LNCaP clone FGC (cell line): ENCODE results near the gene CCDC142.
A peak's percentile ranks its signal among the peaks of the same experiment; 100 is the strongest.

Source experiments
- DNase-seq: peaks from one replicate; pipeline ENCODE4 v3.0.0-alpha.2; 2011; ENCODE audit warnings: low read depth
- H3K4me3 ChIP-seq: 2 replicates; pipeline ENCODE4 v1.5.1; 2011; ENCODE audit warnings: mild to moderate bottlenecking, low read depth, low read length, control low read depth
- TF ChIP-seq, protein P1 (sequence below): IDR thresholded peaks from 2 replicates; pipeline ENCODE4 v1.5.1; 2012; ENCODE audit warnings: mild to moderate bottlenecking; ENCODE audit not compliant: control insufficient read depth, insufficient read depth; ENCODE audit errors: extremely low read depth

CCDC142 gene

DNA sequence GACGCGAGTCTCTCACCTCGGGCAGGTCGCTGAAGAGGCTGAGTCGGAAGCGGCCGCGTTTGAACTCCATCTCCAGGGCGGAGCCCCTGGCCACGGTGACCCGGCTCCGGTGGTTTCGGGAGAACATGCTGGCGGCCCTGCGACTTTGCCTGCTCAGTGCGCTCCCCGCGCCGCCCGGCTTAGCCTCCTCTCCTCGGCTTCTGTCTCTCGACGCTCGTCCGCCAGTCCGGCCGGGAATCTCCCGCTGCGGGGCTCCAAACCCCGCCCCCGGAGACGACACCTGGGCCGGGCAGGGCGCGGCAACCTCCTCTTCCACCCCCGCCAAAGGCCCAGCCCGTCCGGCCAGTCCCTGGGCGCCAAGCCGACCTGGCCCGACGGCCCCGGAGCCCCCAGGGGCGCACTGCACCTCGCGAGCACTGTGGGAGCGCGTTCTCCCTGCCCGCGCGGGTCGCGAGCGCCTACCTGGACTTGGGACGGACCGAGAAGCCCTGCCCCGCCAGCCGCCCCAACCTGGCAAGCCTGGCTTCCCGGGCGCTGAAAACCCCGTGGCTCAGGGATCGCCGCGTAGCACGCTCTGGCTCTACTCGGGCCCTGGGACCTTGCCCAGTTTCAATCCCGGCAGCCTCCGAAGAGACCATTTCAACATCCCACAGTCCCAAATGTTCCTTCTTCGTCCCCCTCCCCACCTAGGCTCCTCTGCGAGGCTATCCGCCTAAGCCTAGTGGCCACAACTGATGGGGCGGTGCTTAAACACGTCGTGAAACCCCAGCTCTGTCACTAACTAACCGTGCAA, 40.9 kb downstream of the CCDC142 start, which contains the start of gene RTKN:
TSS of gene RTKN (minus strand) at position 248 of the 793 bp plus-strand sequence. CDS start at position 127, 121 bp downstream.
- DNase-seq: peak; percentile 25
- H3K4me3 ChIP-seq: peak within 1 kb of the TSS; percentile 67
- TF ChIP-seq, protein P1, sequence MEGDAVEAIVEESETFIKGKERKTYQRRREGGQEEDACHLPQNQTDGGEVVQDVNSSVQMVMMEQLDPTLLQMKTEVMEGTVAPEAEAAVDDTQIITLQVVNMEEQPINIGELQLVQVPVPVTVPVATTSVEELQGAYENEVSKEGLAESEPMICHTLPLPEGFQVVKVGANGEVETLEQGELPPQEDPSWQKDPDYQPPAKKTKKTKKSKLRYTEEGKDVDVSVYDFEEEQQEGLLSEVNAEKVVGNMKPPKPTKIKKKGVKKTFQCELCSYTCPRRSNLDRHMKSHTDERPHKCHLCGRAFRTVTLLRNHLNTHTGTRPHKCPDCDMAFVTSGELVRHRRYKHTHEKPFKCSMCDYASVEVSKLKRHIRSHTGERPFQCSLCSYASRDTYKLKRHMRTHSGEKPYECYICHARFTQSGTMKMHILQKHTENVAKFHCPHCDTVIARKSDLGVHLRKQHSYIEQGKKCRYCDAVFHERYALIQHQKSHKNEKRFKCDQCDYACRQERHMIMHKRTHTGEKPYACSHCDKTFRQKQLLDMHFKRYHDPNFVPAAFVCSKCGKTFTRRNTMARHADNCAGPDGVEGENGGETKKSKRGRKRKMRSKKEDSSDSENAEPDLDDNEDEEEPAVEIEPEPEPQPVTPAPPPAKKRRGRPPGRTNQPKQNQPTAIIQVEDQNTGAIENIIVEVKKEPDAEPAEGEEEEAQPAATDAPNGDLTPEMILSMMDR: no peak

- DNase-seq: no peak
- TF ChIP-seq, protein P1: no peak
- H3K4me3 ChIP-seq: peak overlapping the region; percentile 67
These were observed 41.6 kb downstream of the CCDC142 start for GRCh38 chr2:74441170-74441689.

DNA sequence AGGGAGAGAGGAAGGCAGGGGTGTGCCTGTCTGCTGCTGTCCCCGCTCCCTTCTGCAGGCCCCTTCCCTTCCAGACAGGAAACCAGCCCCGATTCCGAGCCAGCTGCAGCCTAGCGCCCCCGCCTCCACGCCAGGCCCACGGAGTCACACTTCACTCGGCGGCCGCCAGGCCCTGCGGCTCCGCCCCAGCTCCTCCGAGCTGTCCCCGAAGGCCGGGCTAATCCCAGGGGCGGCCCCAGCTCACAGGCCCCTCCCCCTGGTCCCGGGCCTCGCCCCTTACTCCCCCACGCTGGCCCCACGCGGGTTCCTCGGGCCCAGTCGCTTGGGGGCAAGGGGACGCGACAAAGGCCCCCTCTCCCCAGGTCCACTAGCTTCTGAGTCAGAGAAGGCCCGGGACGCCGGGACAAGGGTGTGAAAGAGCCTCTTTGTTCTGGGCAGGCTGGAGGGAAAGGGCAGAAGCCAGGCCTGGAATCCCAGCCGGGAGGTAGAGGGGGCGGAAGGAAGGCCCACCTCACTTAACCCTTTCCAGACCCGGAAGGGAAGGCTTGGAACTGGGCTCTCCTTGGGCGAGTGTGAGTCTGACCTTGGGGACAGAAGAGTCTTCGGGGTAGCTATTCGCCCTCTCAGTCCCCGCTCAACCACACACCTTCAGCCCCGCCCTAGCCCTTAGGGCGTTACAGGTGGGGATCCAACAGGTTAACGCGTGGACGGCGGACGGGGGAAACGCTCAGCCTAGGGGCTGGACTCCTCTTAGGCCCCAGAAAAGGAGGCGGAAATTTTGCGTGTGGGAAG, 42.2 kb downstream of the CCDC142 start:
- H3K4me3 ChIP-seq: peak overlapping the region; percentile 67
- DNase-seq: no peak
- TF ChIP-seq, protein P1: no peak

GRCh38 chr2:74439803-74440377, 42.9 kb downstream of the CCDC142 start:
- no peak for DNase-seq
- TF ChIP-seq, protein P1: no peak
- H3K4me3 ChIP-seq: peak overlapping the region; percentile 67

DNA sequence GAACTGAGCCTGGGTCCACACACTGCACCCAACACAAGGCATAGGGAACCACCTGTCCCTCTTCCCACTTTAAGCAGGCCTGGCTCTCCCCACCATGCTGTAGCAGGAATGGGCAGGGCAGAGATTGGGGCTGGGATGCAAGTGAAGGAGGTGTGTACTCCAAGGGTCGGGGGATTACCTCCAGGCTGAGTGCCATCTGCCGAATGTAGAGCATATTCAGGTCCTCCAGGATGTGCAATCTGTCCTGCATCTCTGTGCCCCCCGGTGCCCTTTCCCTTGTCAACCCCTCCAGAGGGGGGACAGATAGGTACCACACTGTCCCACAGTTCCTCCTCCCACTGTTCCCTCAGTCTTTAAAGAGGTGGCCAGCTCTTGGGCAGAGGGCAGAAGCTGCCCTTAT, 43.4 kb downstream of the CCDC142 start:
- DNase-seq: no peak
- TF ChIP-seq, protein P1: no peak
- peak overlapping the region; percentile 67; the same call in 1 of the 2 replicates for H3K4me3 ChIP-seq

DNA sequence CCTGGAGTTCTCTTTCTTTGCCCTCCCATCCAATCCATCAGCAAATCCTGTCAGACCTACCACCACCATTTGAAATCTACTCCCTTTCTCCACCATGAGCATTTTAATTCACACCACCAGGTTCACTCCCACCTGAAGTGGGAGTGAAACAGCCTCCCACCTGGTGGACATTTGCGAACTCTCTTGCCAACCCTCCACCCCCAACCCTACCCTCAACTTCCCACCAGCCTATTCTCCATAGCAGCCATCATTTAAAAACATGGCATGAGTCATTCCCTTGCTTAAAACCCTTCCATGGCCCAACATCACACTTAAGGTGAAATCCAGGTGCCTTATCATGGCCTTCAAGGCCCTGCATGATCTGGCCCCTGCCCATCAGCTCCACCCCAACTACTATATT, 44.5 kb downstream of the CCDC142 start:
- no peak for DNase-seq
- TF ChIP-seq, protein P1: no peak
- no peak overlapping the region for H3K4me3 ChIP-seq
